ENCODE data around the gene MLF2.

DNA sequence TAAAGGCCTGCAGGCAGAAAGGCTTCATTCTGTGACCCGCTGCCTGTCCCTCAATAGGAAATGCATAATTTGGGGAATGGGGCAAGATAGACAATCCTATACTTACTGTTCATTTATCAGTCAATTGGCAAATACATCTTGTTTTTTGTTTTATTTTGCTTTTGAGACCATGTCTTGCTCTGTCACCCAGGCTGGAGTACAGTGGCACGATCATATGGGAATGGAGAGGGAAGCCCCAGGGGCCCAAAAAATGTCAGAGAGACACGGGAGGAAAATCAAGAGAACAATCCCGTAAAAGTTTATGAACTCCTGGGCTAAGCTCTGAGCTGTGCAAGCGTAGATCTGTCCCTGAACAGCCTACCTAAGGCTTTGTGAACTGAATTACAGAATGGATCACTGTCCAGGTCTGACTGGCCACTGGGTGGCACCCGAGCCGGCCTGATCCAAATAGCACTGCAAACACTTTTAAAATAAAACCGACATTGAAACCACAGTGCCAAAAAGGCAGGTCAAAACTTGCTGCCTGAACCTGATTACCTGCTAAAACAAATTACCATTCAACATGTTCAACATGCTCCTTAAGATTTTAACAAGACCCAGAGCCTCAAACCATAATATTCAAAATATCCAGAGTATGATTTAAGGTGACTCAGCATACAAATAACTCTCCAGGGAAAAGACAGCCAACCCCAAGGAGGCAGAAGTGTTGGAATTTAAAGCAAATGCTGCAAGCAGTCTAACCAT, 17.3 kb downstream of the MLF2 start:
- TF ChIP-seq POLR2A (IDR thresholded peaks at IDR 0.05; ENCODE audit: low read depth, low read length): no peak
- no peak for TF ChIP-seq PAX5 (IDR thresholded peaks at IDR 0.05; ENCODE audit: insufficient read depth, low read length, severe bottlenecking)

Data from GM12891 (cell line).